Testis (tissue), 5 donors: ENCODE data around the gene CAPN5. TPM values are rescaled to one million over a fixed set of nuclear protein-coding genes. Genes with fewer than 3 reads are reported as not detected.
"Not testable (repeated sequence)": the region's sequence is repeated elsewhere in the genome, so short reads cannot be mapped to it uniquely, and the experiment has no call there.

Source experiments
- DNase-seq: peaks from one replicate; pipeline ENCODE4 v3.0.0-alpha.2; 2019
- H3K27ac ChIP-seq, 2 donors: fragments of 200-600 bp; sonication (generic); one replicate each; pipeline ENCODE4 v1.5.1; 2019
- H3K27me3 ChIP-seq: fragments of 200-600 bp; sonication (generic); one replicate; pipeline ENCODE4 v1.5.1; 2019
- H3K36me3 ChIP-seq: fragments of 200-600 bp; sonication (generic); one replicate; pipeline ENCODE4 v1.5.1; 2017; ENCODE audit warnings: low read depth; ENCODE audit errors: missing control alignments
- H3K4me1 ChIP-seq: fragments of 200-600 bp; sonication (generic); one replicate; pipeline ENCODE4 v1.5.1; 2019
- H3K4me3 ChIP-seq, 2 donors: fragments of 200-600 bp; sonication (generic); one replicate each; pipeline ENCODE4 v1.5.1; 2017 to 2019
- H3K9me3 ChIP-seq: fragments of 200-600 bp; sonication (generic); one replicate; pipeline ENCODE4 v1.5.1; 2017
- CTCF ChIP-seq, 3 experiments: fragments of 450-650 bp in 2 of 3; fragments of 200-600 bp in 1 of 3; sonication (generic) in 1 of 3; IDR thresholded peaks; one replicate each; pipeline ENCODE4 v1.5.1; 2016 to 2019; ENCODE audit warnings: antibody characterized with exemption in 3 of 3, mild to moderate bottlenecking in 2 of 3, moderate library complexity in 1 of 3
- POLR2A ChIP-seq: fragments of 450-650 bp; IDR thresholded peaks from one replicate; pipeline ENCODE4 v1.6.1; 2017; ENCODE audit warnings: antibody characterized with exemption, mild to moderate bottlenecking, moderate library complexity
- WGBS, 2 donors: methylation state at CpG; one replicate each; pipeline ENCODE4 v1.1.5; 2018; 5-methylcytosine and 5-hydroxymethylcytosine counted together
- intact Hi-C: fragments of 100-400 bp; cut with DNase I; formaldehyde crosslinking; loops from one replicate; pipeline ENCODE4 v1.15.1; 2023; ENCODE audit warnings: low total_unique reads
- long read RNA-seq, 2 donors: transcript quantifications; one replicate each; lab custom pipeline, GENCODE V29; 2026
- polyA plus RNA-seq: library from polyadenylated mRNA; stranded (reverse); fragments of 350-450 nt; fragmentation: Illumina TruSeq; extraction: RNeasy Lipid Tissue Mini Kit (QIAGEN cat#74804); gene quantifications from one replicate; pipeline ENCODE4 v1.2.3, GENCODE V29; 2014; ENCODE audit warnings: low read depth, low replicate concordance; ENCODE audit not compliant: insufficient read depth
- total RNA-seq, 2 donors: library from RNA; depleted of rRNA; stranded (reverse); fragments of >200 nt; gene quantifications; one replicate each; pipeline ENCODE4 v1.2.3, GENCODE V29; 2016

CAPN5 gene
- total RNA-seq (100 to 1,000 TPM; 102 to 116 TPM), polyA plus RNA-seq (62.3 TPM)
- long read RNA-seq, donor 1, full-length matches to known transcripts, result 6 of 22 reads
- long read RNA-seq, donor 1, partial matches to known transcripts, result 16 of 22 reads
- long read RNA-seq, donor 1, other reads (novel, unspliced or antisense), result 0 of 22 reads
- long read RNA-seq, donor 2, full-length matches to known transcripts, result 4 of 13 reads
- long read RNA-seq, donor 2, partial matches to known transcripts, result 9 of 13 reads
- long read RNA-seq, donor 2, other reads (novel, unspliced or antisense), result 0 of 13 reads

DNA sequence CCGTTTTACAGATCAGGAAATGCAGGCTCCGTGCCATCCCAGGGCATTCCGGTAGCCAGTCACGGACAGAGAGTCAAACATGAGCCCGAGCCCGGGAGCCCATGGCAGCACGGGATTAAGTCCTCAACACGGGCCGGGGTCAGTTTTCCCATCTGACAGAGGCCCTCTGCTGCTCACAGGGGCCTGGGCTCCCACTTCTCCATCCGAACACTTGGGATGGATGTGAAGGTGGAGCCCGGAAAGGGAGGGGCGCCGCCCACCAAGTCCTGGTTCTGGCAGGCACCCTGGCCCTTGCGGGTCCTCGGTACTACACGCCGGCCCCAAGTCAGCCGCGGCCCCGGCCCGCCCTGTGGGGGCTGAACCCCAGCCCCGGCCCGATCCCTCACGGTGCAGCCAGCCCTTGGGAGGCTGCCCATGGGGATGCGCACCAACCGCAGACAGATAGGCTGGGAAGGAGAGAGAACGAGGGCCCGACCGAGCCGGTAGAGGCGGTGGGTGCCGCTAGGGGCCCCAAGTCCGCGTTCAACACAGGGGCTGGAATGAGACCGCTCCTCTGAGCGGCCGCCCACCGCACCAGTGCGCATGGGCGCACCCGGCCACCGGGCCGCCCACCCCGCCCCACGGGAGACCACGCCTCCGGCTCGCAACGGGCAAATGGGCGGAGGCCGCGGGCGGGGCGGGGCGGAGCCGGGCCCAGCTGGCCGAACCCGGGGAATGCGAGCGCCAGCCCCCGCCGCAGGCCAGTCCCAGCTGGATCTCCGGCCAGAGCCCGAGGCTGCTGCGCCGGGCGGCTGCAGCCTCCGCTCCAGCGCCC lies at the start of gene CAPN5:
Gene CAPN5, plus strand, starts transcription at position 743 of the 814 bp plus-strand sequence. CDS start 17,916 bp downstream, outside the sequence.
- Histone ChIP-seq H3K4me1 (peaks cover 38% of the 10 kb centered on the region), H3K4me3 (peak within 1 kb of the TSS; percentile 78 to 87), H3K27ac (peak within 1 kb of the TSS; percentile 91 to 93), H3K27me3 (no peaks in the 10 kb centered on the region), H3K36me3 (no peaks in the 10 kb centered on the region), H3K9me3 (no peaks in the 10 kb centered on the region)
- intact Hi-C loops, result no loop called here
- WGBS, 2 donors, result 2 to 7% methylated on average over 8 to 51 of the region's 69 CpGs
- TF ChIP-seq CTCF (IDR thresholded peaks at IDR 0.05) (peak; percentile 24 to 50 (median 42)), POLR2A (peak; percentile 64)
- peak; percentile 93 for DNase-seq

DNA sequence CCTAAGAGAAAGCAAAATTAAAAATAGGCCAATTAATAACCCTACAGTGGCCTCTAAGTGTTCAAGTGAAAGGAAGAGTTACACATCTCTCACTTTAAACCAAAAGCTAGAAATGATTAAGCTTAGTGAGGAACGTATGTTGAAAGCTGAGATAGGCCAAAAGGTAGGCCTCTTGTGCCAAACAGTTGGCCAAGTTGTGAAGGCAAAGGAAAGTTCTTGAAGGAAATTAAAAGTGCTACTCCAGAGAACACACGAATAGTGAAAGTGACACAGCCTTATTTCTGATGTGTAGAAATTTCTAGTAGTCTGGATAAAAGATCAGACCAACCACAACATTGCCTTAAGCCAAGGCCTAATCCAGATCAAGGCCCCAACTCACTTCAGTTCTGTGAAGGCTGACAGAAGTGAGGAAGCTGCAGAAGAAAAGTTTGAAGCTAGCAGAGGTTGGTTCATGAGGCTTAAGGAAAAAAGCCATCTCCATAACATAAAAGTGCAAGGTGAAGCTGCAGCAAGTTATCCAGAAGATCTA lies 48.3 kb upstream of the CAPN5 start:
- H3K9me3 ChIP-seq, H3K4me1 ChIP-seq, H3K27ac ChIP-seq, H3K36me3 ChIP-seq, DNase-seq, intact Hi-C loops, H3K27me3 ChIP-seq, H3K4me3 ChIP-seq: not testable (repeated sequence)
- WGBS, 2 donors, result 84 to 92% methylated on average over 2 of the region's 2 CpGs

DNA sequence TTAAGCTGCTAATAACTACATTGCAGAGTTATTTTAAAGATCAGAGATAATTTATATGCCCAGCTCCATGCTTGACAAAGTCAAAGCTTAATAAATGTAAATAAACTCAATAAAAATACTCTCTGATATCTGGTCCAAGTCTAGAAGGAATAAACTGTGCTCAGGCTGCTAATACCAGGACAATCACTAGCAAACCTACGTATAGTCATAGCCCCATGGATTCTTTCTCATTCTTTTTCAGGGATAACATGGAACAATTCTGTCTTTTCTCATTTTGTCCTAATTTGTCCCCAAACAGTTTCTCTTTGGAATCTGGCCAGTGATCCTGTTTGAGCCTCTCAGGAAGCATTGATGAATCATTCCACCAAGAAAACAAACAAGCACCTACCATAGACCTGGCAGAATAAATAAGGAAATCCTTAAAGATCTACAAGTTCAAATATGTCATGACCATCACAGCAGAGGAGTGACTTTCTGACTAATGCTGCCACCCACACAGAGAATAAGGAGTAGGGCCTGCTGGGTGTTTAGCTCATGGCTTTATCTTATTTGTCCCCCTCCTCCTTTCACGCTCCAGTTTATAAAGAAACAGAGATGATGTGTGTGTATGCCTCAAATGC lies 46.7 kb upstream of the CAPN5 start:
- Histone ChIP-seq H3K9me3 (no peaks in the 10 kb centered on the region), H3K4me1 (no peaks in the 10 kb centered on the region), H3K27me3 (no peaks in the 10 kb centered on the region), H3K36me3 (no peaks in the 10 kb centered on the region), H3K27ac (no peak overlapping the region), H3K4me3 (no peak overlapping the region)
- TF ChIP-seq POLR2A, result no peak
- TF ChIP-seq CTCF (IDR thresholded peaks at IDR 0.05), result no peak
- intact Hi-C loops, result no loop called here
- no peak for DNase-seq
- 67 to 68% methylated on average over 2 of the region's 2 CpGs for WGBS, 2 donors

- no peaks in the 10 kb centered on the region for H3K9me3 ChIP-seq
- DNase-seq, result no peak
- no peaks in the 10 kb centered on the region for H3K27me3 ChIP-seq
- WGBS, 2 donors, result 92 to 94% methylated on average over 2 of the region's 2 CpGs
- TF ChIP-seq CTCF (IDR thresholded peaks at IDR 0.05), result no peak
- no peak for TF ChIP-seq POLR2A
- no peak overlapping the region for H3K27ac ChIP-seq
- intact Hi-C loops, result no loop called here
- H3K36me3 ChIP-seq, result no peaks in the 10 kb centered on the region
- H3K4me3 ChIP-seq, result no peak overlapping the region
- no peaks in the 10 kb centered on the region for H3K4me1 ChIP-seq
Measured at GRCh38 chr11:77020734-77021133, 46.0 kb upstream of the CAPN5 start.

DNA sequence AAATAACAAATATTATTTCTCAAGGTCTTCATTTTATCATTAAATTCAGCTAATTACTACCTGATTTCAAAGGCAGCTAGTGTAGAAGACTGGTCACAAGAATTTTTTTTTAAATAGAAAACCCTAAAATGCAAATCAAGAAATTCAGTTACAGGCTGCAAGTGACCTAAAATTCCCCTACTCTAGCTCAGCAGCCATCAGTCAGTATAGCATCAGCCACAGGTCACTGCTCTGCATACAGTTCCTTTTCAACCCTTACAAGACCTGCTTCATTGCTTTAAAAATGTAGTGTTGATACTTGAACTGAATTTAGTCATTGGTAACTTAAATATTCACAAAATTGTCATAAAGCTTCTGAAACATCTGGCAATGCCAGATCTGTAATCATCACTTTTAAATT lies 42.0 kb upstream of the CAPN5 start:
- H3K27me3 ChIP-seq, result no peaks in the 10 kb centered on the region
- H3K4me3 ChIP-seq, result no peak overlapping the region
- no peaks in the 10 kb centered on the region for H3K9me3 ChIP-seq
- TF ChIP-seq POLR2A, result no peak
- no peak for TF ChIP-seq CTCF (IDR thresholded peaks at IDR 0.05)
- no peaks in the 10 kb centered on the region for H3K36me3 ChIP-seq
- H3K4me1 ChIP-seq, result no peaks in the 10 kb centered on the region
- H3K27ac ChIP-seq, result no peak overlapping the region
- DNase-seq, result no peak
- intact Hi-C loops, result no loop called here
